AG09319 (cell line): Measurements from ENCODE around the gene C3orf22.

Experiments used
- DNase-seq: peaks from one replicate; pipeline ENCODE4 v3.0.0-alpha.2; 2010; ENCODE audit warnings: low read depth; ENCODE audit errors: extremely low read depth
- TF ChIP-seq, protein P1 (sequence below): IDR thresholded peaks from 2 replicates; pipeline ENCODE4 v1.5.1; 2011; ENCODE audit warnings: low read depth, mild to moderate bottlenecking, inconsistent platforms, low read length, moderate library complexity

Gene C3orf22

DNA sequence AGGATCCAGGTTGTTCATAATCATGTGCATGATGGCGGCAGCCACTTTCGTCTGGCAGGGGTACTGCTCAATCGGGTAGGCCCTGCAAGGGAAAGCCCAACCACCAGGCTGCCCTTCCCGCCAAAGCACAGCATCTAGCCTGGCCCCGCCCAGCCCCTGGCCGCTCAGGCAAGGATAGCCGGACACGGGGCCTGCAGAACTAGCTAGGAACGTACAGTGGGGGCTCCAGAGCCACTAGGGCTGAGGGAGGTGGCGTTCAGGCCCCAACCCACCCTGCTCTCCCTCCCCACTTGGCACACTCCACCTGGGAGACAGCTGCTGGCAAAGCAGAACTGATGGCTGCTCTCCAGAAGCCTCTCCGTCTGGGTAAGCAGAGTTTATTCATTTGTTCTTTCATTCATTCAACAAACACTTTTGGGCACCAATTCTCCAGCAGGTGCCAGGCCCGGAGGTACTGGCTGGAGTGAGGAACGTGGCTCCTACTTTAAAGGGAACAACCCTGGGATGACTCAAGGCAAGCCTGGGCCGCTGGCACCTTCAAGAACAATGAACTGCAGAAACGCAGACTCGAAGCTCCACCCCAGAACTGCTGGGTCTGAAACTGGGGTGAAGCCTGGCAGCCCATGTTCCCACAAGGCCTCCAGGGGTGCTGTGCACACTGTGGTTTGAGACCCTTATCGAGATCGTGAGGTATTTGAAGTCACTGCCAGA is 49.0 kb downstream of the C3orf22 start:
- TF ChIP-seq, protein P1, sequence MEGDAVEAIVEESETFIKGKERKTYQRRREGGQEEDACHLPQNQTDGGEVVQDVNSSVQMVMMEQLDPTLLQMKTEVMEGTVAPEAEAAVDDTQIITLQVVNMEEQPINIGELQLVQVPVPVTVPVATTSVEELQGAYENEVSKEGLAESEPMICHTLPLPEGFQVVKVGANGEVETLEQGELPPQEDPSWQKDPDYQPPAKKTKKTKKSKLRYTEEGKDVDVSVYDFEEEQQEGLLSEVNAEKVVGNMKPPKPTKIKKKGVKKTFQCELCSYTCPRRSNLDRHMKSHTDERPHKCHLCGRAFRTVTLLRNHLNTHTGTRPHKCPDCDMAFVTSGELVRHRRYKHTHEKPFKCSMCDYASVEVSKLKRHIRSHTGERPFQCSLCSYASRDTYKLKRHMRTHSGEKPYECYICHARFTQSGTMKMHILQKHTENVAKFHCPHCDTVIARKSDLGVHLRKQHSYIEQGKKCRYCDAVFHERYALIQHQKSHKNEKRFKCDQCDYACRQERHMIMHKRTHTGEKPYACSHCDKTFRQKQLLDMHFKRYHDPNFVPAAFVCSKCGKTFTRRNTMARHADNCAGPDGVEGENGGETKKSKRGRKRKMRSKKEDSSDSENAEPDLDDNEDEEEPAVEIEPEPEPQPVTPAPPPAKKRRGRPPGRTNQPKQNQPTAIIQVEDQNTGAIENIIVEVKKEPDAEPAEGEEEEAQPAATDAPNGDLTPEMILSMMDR = no peak
- no peak for DNase-seq

GRCh38 chr3:126508564-126508964 is 50.2 kb downstream of the C3orf22 start:
- DNase-seq = no peak

DNA sequence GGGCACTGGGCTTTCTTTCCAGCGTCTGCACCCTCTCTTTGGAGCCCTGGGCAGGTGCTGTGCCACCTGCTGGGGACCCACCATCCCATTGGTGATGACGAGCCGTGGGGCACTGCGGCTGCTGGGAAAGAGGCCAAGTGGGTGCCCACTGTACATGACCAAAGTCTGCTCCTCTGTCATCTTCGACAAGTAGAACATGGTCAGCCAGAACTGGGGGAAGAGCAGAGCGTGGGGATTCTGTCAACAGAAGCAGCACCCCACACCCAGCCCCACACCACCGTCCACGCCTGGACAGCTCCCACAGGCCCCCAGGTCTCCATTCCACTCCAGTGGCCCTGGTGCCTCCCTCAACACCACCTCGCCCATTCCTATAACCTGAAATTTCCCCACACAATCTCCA is 50.8 kb downstream of the C3orf22 start:
- TF ChIP-seq, protein P1 = no peak
- DNase-seq = no peak

More at GRCh38 chr3:126508564-126508964, 50.2 kb downstream of the C3orf22 start:
- TF ChIP-seq, protein P1 = no peak

- TF ChIP-seq, protein P1 = no peak
- no peak for DNase-seq
These were observed 55.0 kb downstream of the C3orf22 start for GRCh38 chr3:126503701-126504100.

DNA sequence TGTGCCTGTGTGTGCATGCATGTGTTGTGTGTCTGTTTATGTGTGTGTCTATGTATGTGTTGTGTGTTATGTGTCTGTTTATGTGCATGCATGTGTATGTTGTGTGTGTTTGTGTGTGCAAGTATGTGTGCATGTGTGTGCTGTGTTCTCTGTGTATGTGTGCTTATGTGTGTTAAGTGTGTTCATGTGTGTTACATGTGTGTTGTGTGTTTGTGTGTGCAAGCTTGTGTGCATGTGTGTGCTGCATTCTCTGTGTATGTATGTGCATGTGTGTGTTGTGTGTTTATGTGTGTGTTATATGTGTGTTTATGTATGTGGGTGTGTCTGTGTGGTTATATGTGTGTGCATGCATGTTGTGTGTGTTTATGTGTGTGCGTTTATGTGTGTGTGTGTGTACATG is 56.1 kb downstream of the C3orf22 start:
- TF ChIP-seq, protein P1 = no peak
- no peak for DNase-seq

DNA sequence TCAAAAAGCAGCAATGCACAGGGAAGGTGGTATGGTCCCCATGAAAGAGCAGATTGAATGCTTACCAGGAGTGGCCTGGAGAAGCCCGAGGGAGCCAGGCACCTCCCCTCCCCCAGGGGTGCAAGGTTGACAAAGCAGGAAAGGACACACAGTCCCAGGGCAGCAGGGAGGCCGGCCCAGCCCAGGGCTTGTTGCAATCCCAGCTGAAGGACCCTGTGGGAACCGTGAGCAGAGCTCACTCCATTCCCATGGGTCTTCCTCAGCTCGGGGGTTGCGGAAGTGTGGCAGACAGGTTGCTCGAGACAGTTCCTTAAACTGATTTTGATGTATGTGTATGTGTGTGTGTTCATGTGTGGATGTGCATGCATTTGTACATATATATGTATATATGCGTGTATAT is 57.0 kb downstream of the C3orf22 start:
- DNase-seq = no peak
- TF ChIP-seq, protein P1 = no peak

DNA sequence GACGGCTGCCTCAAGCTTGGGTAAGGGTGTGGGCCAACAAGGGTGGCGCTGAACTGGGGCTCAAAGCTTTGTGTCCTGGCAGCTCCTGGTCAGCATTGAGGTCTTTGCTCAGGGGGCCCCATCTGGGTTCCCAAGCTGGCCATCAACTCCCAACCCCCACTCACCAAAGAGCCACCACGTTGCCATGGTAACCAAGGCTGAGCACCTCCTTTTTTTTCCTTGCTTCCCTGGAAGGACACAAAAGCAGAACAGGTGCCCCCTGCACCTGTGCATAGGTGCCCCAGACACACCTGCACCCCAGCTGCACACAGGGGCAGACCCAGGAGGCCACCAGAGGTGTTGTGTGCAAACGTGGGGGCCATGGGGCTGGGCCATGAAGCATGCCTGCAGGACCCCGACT is 57.7 kb downstream of the C3orf22 start:
- DNase-seq = no peak
- TF ChIP-seq, protein P1 = no peak
